B cell (primary cell): ENCODE data around the gene AGPAT1. TPM values are rescaled to one million over a fixed set of nuclear protein-coding genes. Genes with fewer than 3 reads are reported as not detected.

Source experiments
- ATAC-seq: fragments of 200-7000 bp; cut with Tn5 transposase; one replicate; pipeline ENCODE4 v1.10.0; 2021; ENCODE audit warnings: low read depth, mild to moderate bottlenecking, moderate number of reproducible peaks, moderate library complexity
- CTCF ChIA-PET: fragments of 350-600 bp; sonication (Branson Sonifier 250); formaldehyde crosslinking; loops from one replicate; lab custom pipeline; 2021; ENCODE audit warnings: antibody characterized with exemption, inconsistent platforms; lab: Charles Lee
- POLR2A ChIA-PET: fragments of 350-600 bp; sonication (Branson Sonifier 250); formaldehyde crosslinking; loops from one replicate; lab custom pipeline; 2021; ENCODE audit warnings: antibody characterized with exemption; lab: Charles Lee
- DNase-seq: peaks from one replicate; pipeline ENCODE4 v3.0.0; 2013
- H2AFZ ChIP-seq: 2 replicates; pipeline ENCODE4 v1.6.1; 2012; ENCODE audit warnings: mild to moderate bottlenecking, low read depth, low read length; ENCODE audit not compliant: insufficient read depth, poor library complexity, severe bottlenecking
- H3K27ac ChIP-seq, 2 donors: 1 replicate in 1 of 2; 2 replicates in 1 of 2; pipeline ENCODE4 v1.5.1; 2012 to 2013; ENCODE audit warnings: low read length in 2 of 2, mild to moderate bottlenecking in 2 of 2, moderate library complexity in 1 of 2
- H3K27me3 ChIP-seq, 4 experiments: fragments of 200-600 bp in 1 of 4; sonication (generic) in 1 of 4; replicated peaks in 1 of 4; 1 replicate in 2 of 4; 2 replicates in 2 of 4; pipeline versions ENCODE4 v1.6.1 to v1.7.0; 2013 to 2016; ENCODE audit warnings: low read length in 3 of 4, mild to moderate bottlenecking in 2 of 4, mixed read lengths in 1 of 4, moderate library complexity in 1 of 4; ENCODE audit not compliant: insufficient read depth in 4 of 4, control insufficient read depth in 3 of 4; ENCODE audit errors: control extremely low read depth in 1 of 4
- H3K36me3 ChIP-seq, 2 experiments: replicated peaks in 1 of 2; 1 replicate in 1 of 2; 2 replicates in 1 of 2; pipeline versions ENCODE4 v1.6.1 to v1.7.1; 2013; ENCODE audit warnings: low read length in 1 of 2; ENCODE audit not compliant: insufficient read depth in 2 of 2, control insufficient read depth in 1 of 2; ENCODE audit errors: control extremely low read depth in 1 of 2, extremely low read depth in 1 of 2
- H3K4me1 ChIP-seq, 2 donors: fragments of 200-600 bp in 1 of 2; sonication (generic) in 1 of 2; 1 replicate in 1 of 2; 2 replicates in 1 of 2; pipeline versions ENCODE4 v1.5.1 to v1.6.1; 2013 to 2017; ENCODE audit warnings: low read length in 2 of 2; ENCODE audit not compliant: control insufficient read depth in 2 of 2, insufficient read depth in 2 of 2
- H3K4me2 ChIP-seq: replicated peaks from 2 replicates; pipeline ENCODE3; 2012; ENCODE audit warnings: mild to moderate bottlenecking, low read depth, low read length; ENCODE audit not compliant: poor library complexity, severe bottlenecking
- H3K4me3 ChIP-seq, 5 experiments: fragments of 200-600 bp in 1 of 5; sonication (generic) in 1 of 5; 1 replicate in 3 of 5; 2 replicates in 2 of 5; pipeline versions ENCODE4 v1.5.1 to v1.7.0; 2011 to 2016; ENCODE audit warnings: low read length in 4 of 5, mild to moderate bottlenecking in 4 of 5, low read depth in 2 of 5, control low read depth in 1 of 5, moderate library complexity in 1 of 5; ENCODE audit not compliant: insufficient read depth in 1 of 5; ENCODE audit errors: control extremely low read depth in 1 of 5, extremely low read depth in 1 of 5
- H3K79me2 ChIP-seq: fragments of 200-600 bp; sonication (generic); one replicate; pipeline ENCODE4 v1.6.0; 2016; ENCODE audit warnings: low read length; ENCODE audit not compliant: control insufficient read depth, insufficient read depth
- H3K9ac ChIP-seq: fragments of 200-600 bp; sonication (generic); 2 replicates; pipeline ENCODE4 v1.6.1; 2017; ENCODE audit warnings: mild to moderate bottlenecking, low read length, moderate library complexity
- H3K9me3 ChIP-seq, 3 donors: one replicate each; pipeline versions ENCODE4 v1.6.1 to v1.7.1; 2013; ENCODE audit warnings: low read length in 2 of 3; ENCODE audit not compliant: control insufficient read depth in 2 of 3, insufficient read depth in 1 of 3; ENCODE audit errors: control extremely low read depth in 1 of 3
- H4K20me1 ChIP-seq: 2 replicates; pipeline ENCODE4 v1.6.0; 2012; ENCODE audit warnings: mild to moderate bottlenecking, low read length; ENCODE audit not compliant: insufficient read depth, control insufficient read depth, poor library complexity, severe bottlenecking
- H3K27ac Mint-ChIP-seq: one replicate; pipeline ENCODE4 v1.8.0; 2021; ENCODE audit warnings: mixed read lengths
- H3K27me3 Mint-ChIP-seq: one replicate; pipeline ENCODE4 v1.8.0; 2021; ENCODE audit warnings: mixed read lengths
- H3K4me1 Mint-ChIP-seq: one replicate; pipeline ENCODE4 v1.8.0; 2021; ENCODE audit warnings: mixed read lengths
- H3K4me3 Mint-ChIP-seq: one replicate; pipeline ENCODE4 v1.8.0; 2021; ENCODE audit warnings: mixed read lengths
- H3K9me3 Mint-ChIP-seq: one replicate; pipeline ENCODE4 v1.8.0; 2022; ENCODE audit warnings: mixed read lengths; ENCODE audit not compliant: insufficient read depth
- EZH2 ChIP-seq: IDR thresholded peaks from 2 replicates; pipeline ENCODE4 v1.6.1; 2012; ENCODE audit warnings: borderline replicate concordance, low read depth, mild to moderate bottlenecking, moderate library complexity, low read length; ENCODE audit not compliant: insufficient read depth, poor library complexity, severe bottlenecking
- WGBS: methylation state at CpG from one replicate; pipeline ENCODE4 v1.1.5; 2013; ENCODE audit warnings: missing lambda C conversion rate; ENCODE audit not compliant: insufficient coverage; 5-methylcytosine and 5-hydroxymethylcytosine counted together
- intact Hi-C: fragments of 100-400 bp; cut with micrococcal nuclease; formaldehyde crosslinking; loops from one replicate; pipeline ENCODE4 v1.10.0; 2022
- polyA plus RNA-seq: library from polyadenylated mRNA; depleted of rRNA; stranded (reverse); fragments of >200 nt; gene quantifications from 2 replicates; pipeline ENCODE4 v1.2.3, GENCODE V29; 2012
- total RNA-seq, 2 donors: library from RNA; stranded (reverse); fragments of 120-200 nt in 1 of 2; gene quantifications; 1 replicate in 1 of 2; 2 replicates in 1 of 2; pipeline versions ENCODE4 v1.2.3 to v1.2.4, GENCODE V29; 2013 to 2022
- TF ChIP-seq, protein P1 (sequence below): fragments of 200-600 bp; IDR thresholded peaks from one replicate; pipeline ENCODE4 v1.8.0; 2022; ENCODE audit warnings: antibody characterized with exemption, mild to moderate bottlenecking

Gene AGPAT1
- total and polyA plus RNA-seq, 2 donors (not counting 1 experiment from before 2014, with no cell fraction given), result 29.8 to 37.1 TPM

DNA sequence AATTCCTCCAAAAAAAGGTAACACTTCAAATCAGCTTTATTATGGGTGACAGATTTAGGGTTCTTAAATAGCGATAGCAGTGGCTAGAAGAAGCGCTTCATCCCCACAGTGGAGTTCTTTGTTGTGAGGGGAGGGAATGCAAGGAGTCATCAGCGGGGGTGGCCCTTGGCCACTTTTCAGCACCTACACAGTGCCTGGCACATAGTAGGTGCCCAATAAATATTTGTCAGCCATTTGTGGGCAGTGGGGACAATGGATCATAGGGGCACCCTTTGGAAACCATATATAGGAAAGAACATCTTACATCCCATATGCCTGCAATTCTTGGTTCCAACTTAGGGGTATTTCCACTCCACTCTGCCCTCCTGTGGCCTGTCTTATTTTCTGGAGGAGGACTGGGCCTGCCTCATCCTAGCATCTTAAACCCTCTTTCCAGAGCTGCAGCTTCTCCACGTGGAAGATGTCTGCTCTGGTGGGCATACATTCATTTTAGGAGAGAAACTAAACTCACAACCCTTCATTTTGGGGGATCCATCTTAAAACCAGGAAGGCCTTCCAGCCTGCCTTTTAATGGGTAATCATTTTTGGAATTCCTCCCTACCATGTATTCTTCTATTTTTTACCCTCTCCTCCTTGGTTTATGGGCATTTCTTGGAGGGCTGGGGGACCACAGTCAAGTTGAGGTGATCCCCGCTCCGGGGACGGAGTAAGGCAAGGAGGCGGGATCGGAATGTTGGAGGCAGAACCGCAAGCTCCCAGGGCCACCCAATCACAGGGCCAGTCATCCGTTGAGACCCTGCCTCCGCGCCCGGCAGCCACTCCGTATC is 19.2 kb upstream of the AGPAT1 start:
- Mint-ChIP-seq H3K4me3 (peak overlapping the region; percentile 95), H3K4me1 (peaks cover 64% of the 10 kb centered on the region), H3K9me3 (no peaks in the 10 kb centered on the region), H3K27me3 (no peaks in the 10 kb centered on the region), H3K27ac (peak overlapping the region; percentile 99)
- Histone ChIP-seq H3K79me2 (peaks cover 31% of the 10 kb centered on the region), H3K4me3 (peak overlapping the region; percentile 75 to 99 (median 94)), H3K9me3 (no peaks in the 10 kb centered on the region), H3K4me1 (peaks cover 40 to 59% of the 10 kb centered on the region in 2 donors), H3K9ac (peak overlapping the region; percentile 62), H2AFZ (peak overlapping the region; percentile 34), H4K20me1 (no peaks in the 10 kb centered on the region), H3K4me2 (peak overlapping the region; percentile 91), H3K36me3 (peaks cover 0 to 13% of the 10 kb centered on the region in 2 experiments), H3K27me3 (no peaks in the 10 kb centered on the region), H3K27ac (peak overlapping the region; percentile 77 to 100)
- ChIA-PET POLR2A (interaction anchor here (0.6 to 1.8 kb wide), 13 partner anchors 15 to 1547 kb away, joined by 3 to 25 read pairs (median 4); partner anchors contain the start of genes AGPAT1, ATF6B, FKBPL and HLA-DRA), CTCF (interaction anchor here (0.5 to 1.8 kb wide), 14 partner anchors 11 to 600 kb away, joined by 3 to 9 read pairs (median 4); partner anchors contain the start of genes AGPAT1, ATF6B and FKBPL)
- no peak for ATAC-seq
- 14% methylated on average over 13 of the region's 15 CpGs for WGBS
- peak; percentile 37 for DNase-seq
- intact Hi-C loops, result loop anchor here (1.0 to 10.0 kb wide), 12 partner anchors 17 to 1013 kb away; partner anchors contain the start of genes BAG6, CLIC1, CSNK2B and EHMT2
- TF ChIP-seq, protein P1, sequence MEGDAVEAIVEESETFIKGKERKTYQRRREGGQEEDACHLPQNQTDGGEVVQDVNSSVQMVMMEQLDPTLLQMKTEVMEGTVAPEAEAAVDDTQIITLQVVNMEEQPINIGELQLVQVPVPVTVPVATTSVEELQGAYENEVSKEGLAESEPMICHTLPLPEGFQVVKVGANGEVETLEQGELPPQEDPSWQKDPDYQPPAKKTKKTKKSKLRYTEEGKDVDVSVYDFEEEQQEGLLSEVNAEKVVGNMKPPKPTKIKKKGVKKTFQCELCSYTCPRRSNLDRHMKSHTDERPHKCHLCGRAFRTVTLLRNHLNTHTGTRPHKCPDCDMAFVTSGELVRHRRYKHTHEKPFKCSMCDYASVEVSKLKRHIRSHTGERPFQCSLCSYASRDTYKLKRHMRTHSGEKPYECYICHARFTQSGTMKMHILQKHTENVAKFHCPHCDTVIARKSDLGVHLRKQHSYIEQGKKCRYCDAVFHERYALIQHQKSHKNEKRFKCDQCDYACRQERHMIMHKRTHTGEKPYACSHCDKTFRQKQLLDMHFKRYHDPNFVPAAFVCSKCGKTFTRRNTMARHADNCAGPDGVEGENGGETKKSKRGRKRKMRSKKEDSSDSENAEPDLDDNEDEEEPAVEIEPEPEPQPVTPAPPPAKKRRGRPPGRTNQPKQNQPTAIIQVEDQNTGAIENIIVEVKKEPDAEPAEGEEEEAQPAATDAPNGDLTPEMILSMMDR, result peak; percentile 19
- TF ChIP-seq EZH2, result no peak
